Ectodermal cell (in vitro differentiated cells): ENCODE results near the gene MAB21L4.
"Not testable (repeated sequence)": the region's sequence is repeated elsewhere in the genome, so short reads cannot be mapped to it uniquely, and the experiment has no call there.

ENCODE experiments used
- H3K27ac ChIP-seq: 2 replicates; pipeline ENCODE4 v1.7.0; 2013; ENCODE audit warnings: mild to moderate bottlenecking, low read depth, low read length; ENCODE audit not compliant: insufficient read depth, poor library complexity, severe bottlenecking
- H3K27me3 ChIP-seq: 2 replicates; pipeline ENCODE4 v1.7.0; 2013; ENCODE audit warnings: mild to moderate bottlenecking, low read length; ENCODE audit not compliant: insufficient read depth, control insufficient read depth, poor library complexity, severe bottlenecking
- H3K36me3 ChIP-seq: one replicate; pipeline ENCODE4 v1.7.0; 2013; ENCODE audit warnings: low read length; ENCODE audit not compliant: control insufficient read depth, insufficient read depth
- H3K4me1 ChIP-seq: one replicate; pipeline ENCODE4 v1.7.0; 2013; ENCODE audit warnings: low read length; ENCODE audit not compliant: control insufficient read depth, insufficient read depth
- H3K4me3 ChIP-seq: 2 replicates; pipeline ENCODE4 v1.7.0; 2013; ENCODE audit warnings: low read depth, low read length, control low read depth; ENCODE audit not compliant: insufficient read depth
- H3K9me3 ChIP-seq: 2 replicates; pipeline ENCODE4 v1.7.0; 2013; ENCODE audit warnings: mild to moderate bottlenecking, low read length, moderate library complexity; ENCODE audit not compliant: control insufficient read depth
- WGBS, 2 experiments: methylation state at CpG; one replicate each; pipeline ENCODE4 v1.1.7; 2013; ENCODE audit warnings: missing lambda C conversion rate in 2 of 2; 5-methylcytosine and 5-hydroxymethylcytosine counted together

MAB21L4 gene

DNA sequence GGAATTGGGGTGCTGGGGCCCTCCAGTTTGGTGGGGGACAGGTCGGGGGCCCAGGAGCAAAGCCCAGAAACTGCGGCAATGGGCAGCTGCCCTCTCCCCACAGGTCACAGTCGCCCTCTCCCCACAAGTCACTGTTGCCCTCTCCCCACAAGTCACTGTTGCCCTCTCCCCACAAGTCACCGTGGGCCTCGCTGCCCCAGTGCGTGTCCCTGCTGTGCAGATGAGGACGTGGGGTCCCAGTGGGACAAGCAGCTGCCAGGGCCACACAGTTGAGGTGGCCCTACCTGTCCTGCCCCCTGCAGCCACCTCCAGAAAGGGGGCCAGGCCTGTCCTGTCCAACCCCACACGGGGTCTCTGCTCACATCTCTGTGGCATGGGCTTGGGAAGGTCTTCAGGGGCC lies 40.3 kb downstream of the MAB21L4 start:
- H3K9me3 ChIP-seq = no peaks in the 10 kb centered on the region
- WGBS, 2 experiments = 90% methylated on average over 8 of the region's 8 CpGs

DNA sequence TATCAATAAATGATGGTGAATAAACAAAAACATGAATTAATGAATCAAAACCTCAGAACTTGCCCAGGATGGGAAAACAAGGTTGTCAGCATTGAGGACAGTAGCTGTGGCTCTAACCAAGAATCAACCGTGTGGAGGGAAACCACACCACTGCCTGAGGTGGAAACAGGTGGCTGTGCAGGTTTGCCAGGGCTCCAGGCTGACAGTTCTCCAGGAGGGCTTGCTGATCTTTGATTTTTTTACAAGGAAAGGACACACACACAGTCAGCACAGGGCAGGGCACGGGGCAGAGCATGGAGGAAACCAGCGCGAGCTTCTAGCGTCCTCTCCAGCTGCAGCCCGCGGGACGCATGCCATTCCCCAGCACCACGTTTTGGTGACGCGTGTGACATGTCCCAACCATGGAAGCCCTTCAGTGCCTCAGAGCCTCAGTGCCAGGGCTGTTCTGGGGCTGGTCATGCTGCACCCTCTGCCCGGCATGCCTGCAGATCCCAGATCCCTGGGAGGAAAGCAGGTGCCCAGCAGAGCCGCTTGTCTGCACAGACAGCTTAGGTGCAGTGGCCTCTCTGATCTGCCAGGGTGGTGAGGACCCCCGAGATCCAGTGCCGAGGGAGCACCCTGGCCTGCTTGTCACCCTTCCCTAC lies 43.2 kb downstream of the MAB21L4 start:
- no peaks in the 10 kb centered on the region for H3K9me3 ChIP-seq
- 94 to 95% methylated on average over 15 of the region's 15 CpGs for WGBS, 2 experiments
- H3K4me3 ChIP-seq = no peak overlapping the region
- no peaks in the 10 kb centered on the region for H3K36me3 ChIP-seq
- no peaks in the 10 kb centered on the region for H3K4me1 ChIP-seq
- H3K27me3 ChIP-seq = peaks cover 6% of the 10 kb centered on the region
- no peak overlapping the region for H3K27ac ChIP-seq

More for the DNA sequence above, 40.3 kb downstream of the MAB21L4 start:
- H3K36me3 ChIP-seq = no peaks in the 10 kb centered on the region
- no peak overlapping the region for H3K27ac ChIP-seq
- no peaks in the 10 kb centered on the region for H3K4me1 ChIP-seq
- no peak overlapping the region for H3K4me3 ChIP-seq
- no peaks in the 10 kb centered on the region for H3K27me3 ChIP-seq

DNA sequence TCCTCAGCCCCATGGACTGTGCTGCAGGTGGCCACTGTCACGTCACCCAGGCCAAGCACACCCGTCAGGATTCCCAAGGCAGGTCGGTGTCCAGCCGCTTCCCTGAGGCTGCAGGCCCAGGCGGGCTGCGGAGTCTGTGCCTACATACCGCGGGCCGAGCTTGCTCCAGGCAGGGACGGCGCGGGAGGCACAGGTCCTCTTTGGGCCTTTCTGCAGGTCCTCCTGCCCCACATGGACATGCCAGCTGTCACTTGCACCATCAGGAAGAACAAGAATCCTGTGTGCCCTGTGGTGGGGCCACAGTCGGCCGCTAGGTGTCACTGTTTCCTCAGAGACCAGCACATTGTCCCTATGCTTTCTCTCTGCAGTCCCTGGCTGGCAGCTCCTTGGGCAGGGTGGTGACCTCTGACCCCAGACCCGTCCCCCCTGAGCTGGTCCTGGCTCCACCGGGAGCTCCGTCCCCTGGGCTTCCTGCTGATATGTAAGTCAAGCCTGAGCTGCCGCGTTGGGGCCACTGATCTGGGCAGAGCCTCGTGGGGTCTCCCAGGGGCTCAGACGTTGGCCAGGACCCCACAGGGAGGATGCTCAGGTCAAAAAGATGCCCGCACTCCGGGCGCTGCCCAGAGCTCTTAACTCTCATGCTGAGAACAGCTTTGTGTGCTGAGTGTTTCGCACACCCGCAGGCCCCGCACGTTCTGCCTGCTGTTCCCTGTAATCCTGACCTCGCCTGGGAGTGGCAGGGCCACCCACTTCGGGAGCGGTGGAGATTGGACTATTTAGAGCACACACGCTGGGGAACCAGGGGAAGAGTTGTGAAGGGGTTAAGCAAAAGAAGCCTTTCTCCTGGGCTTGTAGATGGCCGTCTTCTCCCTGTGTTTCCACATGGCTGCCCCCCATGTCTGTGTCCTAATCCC lies 44.6 kb downstream of the MAB21L4 start:
- Histone ChIP-seq H3K9me3 (no peaks in the 10 kb centered on the region), H3K4me3 (no peak overlapping the region), H3K27ac (no peak overlapping the region), H3K27me3 (peaks cover 6% of the 10 kb centered on the region), H3K4me1 (no peaks in the 10 kb centered on the region), H3K36me3 (no peaks in the 10 kb centered on the region)
- 44 to 48% methylated on average over 33 of the region's 33 CpGs for WGBS, 2 experiments

DNA sequence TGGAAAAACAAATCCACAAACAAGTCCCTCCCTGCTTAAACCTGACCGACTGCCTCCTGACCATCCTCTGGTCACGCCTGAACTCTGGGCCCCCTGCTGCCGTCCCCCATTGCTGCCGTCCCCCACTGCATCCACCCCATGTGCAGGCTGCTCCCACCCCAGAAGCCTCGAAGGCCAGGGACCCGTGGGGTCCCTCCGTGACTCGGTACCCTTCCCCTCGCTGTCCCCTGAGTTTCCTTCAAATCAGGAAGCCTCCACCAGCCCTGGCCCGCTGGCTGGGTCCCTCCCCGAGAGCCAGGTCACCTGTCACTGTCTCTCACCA lies 45.2 kb downstream of the MAB21L4 start:
- Histone ChIP-seq H3K27ac (no peak overlapping the region), H3K9me3 (no peaks in the 10 kb centered on the region), H3K4me3 (no peak overlapping the region), H3K4me1 (no peaks in the 10 kb centered on the region), H3K36me3 (no peaks in the 10 kb centered on the region), H3K27me3 (peaks cover 6% of the 10 kb centered on the region)
- WGBS, 2 experiments = 82 to 83% methylated on average over 11 of the region's 11 CpGs

DNA sequence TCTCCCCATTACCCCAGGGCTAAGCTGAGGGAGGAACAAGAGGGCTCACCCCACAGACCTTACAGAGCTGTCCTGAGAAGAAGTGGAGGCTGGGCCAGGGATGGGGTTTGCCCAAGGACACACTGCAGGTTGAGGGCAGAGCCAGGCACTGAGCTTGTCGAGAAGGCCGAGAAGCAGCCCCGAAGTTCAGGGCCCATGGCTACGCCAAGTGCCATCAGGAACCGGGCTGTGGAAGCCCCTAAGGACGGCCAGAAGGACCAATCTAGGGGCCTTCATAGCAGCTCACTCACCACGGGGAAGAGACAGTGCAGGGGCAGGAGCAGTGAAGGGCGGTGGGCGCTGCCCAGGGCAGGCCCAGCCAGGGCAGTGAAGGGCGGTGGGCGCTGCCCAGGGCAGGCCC lies 45.9 kb downstream of the MAB21L4 start:
- Histone ChIP-seq H3K9me3 (no peaks in the 10 kb centered on the region), H3K4me1 (no peaks in the 10 kb centered on the region), H3K36me3 (no peaks in the 10 kb centered on the region), H3K27me3 (peaks cover 6% of the 10 kb centered on the region), H3K27ac (no peak overlapping the region), H3K4me3 (no peak overlapping the region)
- 94% methylated on average over 11 of the region's 11 CpGs for WGBS, 2 experiments

DNA sequence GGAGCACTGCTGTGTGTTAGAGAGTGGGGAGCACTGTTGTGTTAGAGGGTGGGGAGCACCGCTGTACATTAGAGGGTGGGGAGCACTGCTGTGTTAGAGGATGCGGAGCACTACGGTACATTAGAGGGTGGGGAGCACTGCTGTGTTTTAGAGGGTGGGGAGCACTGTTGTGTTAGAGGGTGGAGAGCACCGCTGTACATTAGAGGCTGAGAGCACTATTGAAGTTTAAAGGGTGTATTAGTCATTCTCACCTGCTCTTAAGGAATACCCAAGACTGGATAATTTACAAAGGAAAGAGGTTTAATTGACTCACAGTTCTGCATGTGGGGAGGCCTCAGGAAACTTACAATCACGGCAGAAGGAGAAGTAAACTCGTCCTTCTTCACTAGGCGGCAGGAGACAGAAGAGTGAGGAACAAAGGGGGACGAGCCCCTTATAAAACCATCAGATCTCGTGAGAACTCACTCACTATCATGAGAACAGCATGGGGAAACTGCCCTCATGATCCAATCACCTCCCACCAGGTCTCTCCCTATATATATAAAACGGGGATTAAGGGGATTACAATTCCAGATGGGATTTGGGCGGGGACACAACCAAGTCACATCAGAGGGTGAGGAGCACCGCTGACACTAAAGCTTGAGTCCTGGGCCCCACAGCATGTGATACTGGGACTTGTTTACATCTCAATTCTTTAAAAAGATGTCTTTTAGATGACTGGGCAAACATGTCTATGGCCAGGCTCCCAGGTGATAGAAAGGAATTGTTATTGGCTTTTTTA lies 46.9 kb downstream of the MAB21L4 start:
- H3K4me3 ChIP-seq = no peak overlapping the region
- H3K9me3 ChIP-seq = no peaks in the 10 kb centered on the region
- no peaks in the 10 kb centered on the region for H3K4me1 ChIP-seq
- H3K36me3 ChIP-seq = no peaks in the 10 kb centered on the region
- H3K27me3 ChIP-seq = peaks cover 6% of the 10 kb centered on the region
- no peak overlapping the region for H3K27ac ChIP-seq
- 80 to 81% methylated on average over 12 of the region's 12 CpGs for WGBS, 2 experiments

DNA sequence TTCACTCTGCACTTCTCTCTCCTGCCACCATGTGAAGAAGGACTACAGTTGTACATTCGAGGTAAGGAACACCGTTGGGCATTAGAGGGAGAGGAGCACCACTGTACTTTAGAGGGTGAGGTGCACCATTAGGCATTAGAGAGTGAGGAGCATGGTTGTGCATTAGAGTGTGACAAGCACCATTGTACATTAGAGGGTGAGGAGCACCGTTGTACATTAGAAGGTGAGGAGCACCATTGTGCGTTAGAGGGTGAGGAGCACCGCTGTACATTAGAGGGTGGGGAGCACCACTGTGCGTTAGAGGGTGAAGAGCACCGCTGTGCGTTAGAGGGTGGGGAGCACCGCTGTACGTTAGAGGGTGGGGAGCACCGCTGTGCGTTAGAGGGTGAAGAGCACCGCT lies 48.1 kb downstream of the MAB21L4 start:
- H3K9me3 ChIP-seq = no peaks in the 10 kb centered on the region
- no peaks in the 10 kb centered on the region for H3K4me1 ChIP-seq
- H3K27ac ChIP-seq = no peak overlapping the region
- no peaks in the 10 kb centered on the region for H3K36me3 ChIP-seq
- WGBS, 2 experiments = 95 to 97% methylated on average over 13 of the region's 13 CpGs
- H3K4me3 ChIP-seq = no peak overlapping the region
- peaks cover 6% of the 10 kb centered on the region for H3K27me3 ChIP-seq

DNA sequence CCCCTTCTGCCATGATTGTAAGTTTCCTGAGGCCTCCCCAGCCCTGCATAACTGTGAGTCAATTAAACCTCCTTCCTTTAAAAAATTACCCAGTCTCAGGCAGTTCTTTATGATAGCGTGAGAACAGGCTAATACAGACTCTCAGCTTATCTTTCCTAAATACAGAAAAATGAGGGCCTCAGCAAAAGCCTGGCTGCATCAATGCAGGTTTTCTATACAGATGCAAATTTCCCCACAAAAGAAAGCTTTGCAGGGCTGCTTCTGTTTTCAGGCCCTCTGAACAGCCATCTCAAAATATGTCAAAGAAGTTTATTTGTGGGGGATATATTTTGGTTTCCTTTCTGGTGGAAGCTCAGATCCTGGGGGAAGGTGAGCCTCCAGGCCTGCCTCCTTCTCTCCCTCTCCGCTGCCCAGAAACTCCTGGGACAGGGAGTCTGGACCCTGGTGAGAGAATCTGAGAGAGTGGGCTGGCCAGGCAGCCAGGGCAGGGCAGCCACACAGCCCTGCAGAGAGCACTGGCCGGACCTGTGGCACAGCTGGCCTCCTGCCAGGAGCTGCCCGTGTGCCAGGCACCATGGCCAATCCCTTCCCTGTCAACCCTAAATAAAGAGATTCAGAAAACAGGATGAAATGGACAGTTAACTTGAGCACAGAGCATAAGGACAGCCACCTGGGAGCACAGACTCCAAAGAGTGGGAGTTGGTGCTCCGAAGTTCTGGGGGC lies 48.9 kb downstream of the MAB21L4 start:
- peaks cover 6% of the 10 kb centered on the region for H3K27me3 ChIP-seq
- H3K27ac ChIP-seq = no peak overlapping the region
- H3K9me3 ChIP-seq = no peaks in the 10 kb centered on the region
- H3K4me3 ChIP-seq = no peak overlapping the region
- 77 to 84% methylated on average over 5 of the region's 5 CpGs for WGBS, 2 experiments
- H3K4me1 ChIP-seq = no peaks in the 10 kb centered on the region
- no peaks in the 10 kb centered on the region for H3K36me3 ChIP-seq

DNA sequence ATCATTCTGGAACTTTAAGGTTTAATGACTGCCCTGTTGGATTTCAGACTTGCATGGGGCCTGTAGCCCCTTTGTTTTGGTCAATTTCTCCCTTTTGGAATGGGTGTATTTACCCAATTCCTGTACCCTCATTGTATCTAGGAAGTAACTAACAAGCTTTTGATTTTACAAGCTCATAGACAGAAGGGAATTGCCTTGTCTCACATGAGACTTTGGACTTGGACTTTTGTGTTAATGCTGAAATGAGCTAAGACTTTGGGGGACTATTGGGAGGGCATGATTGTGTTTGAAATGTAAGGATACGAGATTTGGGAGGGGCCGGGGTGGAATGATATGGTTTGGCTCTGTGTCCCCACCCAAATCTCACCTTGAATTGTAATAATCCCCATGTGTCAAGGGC lies 49.6 kb downstream of the MAB21L4 start:
- not testable (repeated sequence) for H3K36me3 ChIP-seq, H3K4me3 ChIP-seq, H3K4me1 ChIP-seq, H3K27me3 ChIP-seq, H3K27ac ChIP-seq, H3K9me3 ChIP-seq
- WGBS, 2 experiments = 98 to 100% methylated on average over 2 of the region's 2 CpGs
